Endometrial microvascular endothelial cells (primary cell): ENCODE measurements around the gene AKAP6. TPM values are rescaled to one million over a fixed set of nuclear protein-coding genes. Genes with fewer than 3 reads are reported as not detected.
"Not testable (repeated sequence)": the region's sequence is repeated elsewhere in the genome, so short reads cannot be mapped to it uniquely, and the experiment has no call there.

Source experiments
- in situ Hi-C: cut with HindIII; loops from 2 replicates; pipeline ENCODE4 v1.10.0; 2017; ENCODE audit warnings: low sequenced_read_pairs, low pct_unique_long_range_greater_than_20kb; ENCODE audit errors: inconsistent ontology term
- total RNA-seq: library from RNA; depleted of rRNA; stranded (reverse); fragments of >200 nt; gene quantifications from one replicate; pipeline ENCODE4 v1.2.3, GENCODE V29; 2015; ENCODE audit errors: inconsistent ontology term

The AKAP6 gene
- total RNA-seq, 1 donor from 2014 or later: under 0.01 TPM

GRCh38 chr14:32578181-32578580, 249.1 kb downstream of the AKAP6 start:
- in situ Hi-C loops: no loop called here

- in situ Hi-C loops: not testable (repeated sequence)
Measured at GRCh38 chr14:32583427-32583826, 254.3 kb downstream of the AKAP6 start.

GRCh38 chr14:32584079-32584478, 255.0 kb downstream of the AKAP6 start:
- in situ Hi-C loops: no loop called here

- in situ Hi-C loops: no loop called here
Measured at GRCh38 chr14:32587461-32587860, 258.4 kb downstream of the AKAP6 start.

- in situ Hi-C loops: no loop called here
Measured at GRCh38 chr14:32588448-32589320, 259.6 kb downstream of the AKAP6 start.

GRCh38 chr14:32590157-32590556, 261.1 kb downstream of the AKAP6 start:
- in situ Hi-C loops: no loop called here

- in situ Hi-C loops: no loop called here
Measured at GRCh38 chr14:32593290-32593942, 264.3 kb downstream of the AKAP6 start.

GRCh38 chr14:32594766-32595165, 265.7 kb downstream of the AKAP6 start:
- in situ Hi-C loops: no loop called here

- in situ Hi-C loops: no loop called here
Measured at GRCh38 chr14:32595497-32595896, 266.4 kb downstream of the AKAP6 start.

- in situ Hi-C loops: no loop called here
Measured at GRCh38 chr14:32596390-32596789, 267.3 kb downstream of the AKAP6 start.

- in situ Hi-C loops: no loop called here
Measured at GRCh38 chr14:32597771-32598170, 268.7 kb downstream of the AKAP6 start.

GRCh38 chr14:32601069-32601468, 272.0 kb downstream of the AKAP6 start:
- in situ Hi-C loops: no loop called here

GRCh38 chr14:32601906-32602305, 272.8 kb downstream of the AKAP6 start:
- in situ Hi-C loops: no loop called here

GRCh38 chr14:32602699-32603098, 273.6 kb downstream of the AKAP6 start:
- in situ Hi-C loops: no loop called here

GRCh38 chr14:32603992-32604565, 275.0 kb downstream of the AKAP6 start:
- in situ Hi-C loops: no loop called here

GRCh38 chr14:32606301-32606700, 277.2 kb downstream of the AKAP6 start:
- in situ Hi-C loops: no loop called here

- in situ Hi-C loops: no loop called here
Measured at GRCh38 chr14:32607399-32607798, 278.3 kb downstream of the AKAP6 start.

GRCh38 chr14:32608857-32609256, 279.8 kb downstream of the AKAP6 start:
- in situ Hi-C loops: no loop called here

- in situ Hi-C loops: no loop called here
Measured at GRCh38 chr14:32609388-32609787, 280.3 kb downstream of the AKAP6 start.

GRCh38 chr14:32611752-32612151, 282.7 kb downstream of the AKAP6 start:
- in situ Hi-C loops: no loop called here
